Bronchial epithelial cell (primary cell): ENCODE results near the gene MLXIPL. TPM values are rescaled to one million over a fixed set of nuclear protein-coding genes. Genes with fewer than 3 reads are reported as not detected.
"Not testable (repeated sequence)": the region's sequence is repeated elsewhere in the genome, so short reads cannot be mapped to it uniquely, and the experiment has no call there.

Experiments used
- DNase-seq: peaks from one replicate; pipeline ENCODE4 v3.0.0-alpha.2; 2010; ENCODE audit warnings: low read depth
- FAIRE-seq: peaks from 2 replicates; lab custom pipeline; 2011; peaks lifted over from hg19 to GRCh38; lab: Jason Lieb, UNC
- H3K27me3 ChIP-seq: 2 replicates; pipeline ENCODE4 v1.5.1; 2011; ENCODE audit warnings: low read length; ENCODE audit not compliant: control insufficient read depth, insufficient read depth
- H3K36me3 ChIP-seq: 2 replicates; pipeline ENCODE4 v1.5.1; 2011; ENCODE audit warnings: low read length; ENCODE audit not compliant: control insufficient read depth, insufficient read depth
- H3K4me3 ChIP-seq: 2 replicates; pipeline ENCODE4 v1.5.1; 2011; ENCODE audit warnings: mild to moderate bottlenecking, low read depth, low read length, control low read depth
- CTCF ChIP-seq: IDR thresholded peaks from 2 replicates; pipeline ENCODE4 v1.5.1; 2011; ENCODE audit warnings: mild to moderate bottlenecking, moderate library complexity, low read length, control low read depth, inconsistent platforms; ENCODE audit not compliant: insufficient read depth, severe bottlenecking
- total RNA-seq: library from RNA; depleted of rRNA; stranded (reverse); fragments of >200 nt; gene quantifications from 2 replicates; pipeline ENCODE4 v1.2.1, GENCODE V29; 2014

MLXIPL gene
- total RNA-seq, 1 donor from 2014 or later, result not detected

GRCh38 chr7:73595358-73595757, 29.0 kb downstream of the MLXIPL start:
- no peak for DNase-seq
- no peak for FAIRE-seq
- H3K27me3 ChIP-seq, result peaks cover 3% of the 10 kb centered on the region
- H3K36me3 ChIP-seq, result no peaks in the 10 kb centered on the region
- no peak for TF ChIP-seq CTCF
- H3K4me3 ChIP-seq, result no peak overlapping the region

GRCh38 chr7:73593207-73594045, 30.9 kb downstream of the MLXIPL start:
- no peak for TF ChIP-seq CTCF

GRCh38 chr7:73586911-73587310, 37.4 kb downstream of the MLXIPL start:
- TF ChIP-seq CTCF, result no peak
- no peaks in the 10 kb centered on the region for H3K27me3 ChIP-seq
- H3K36me3 ChIP-seq, result no peaks in the 10 kb centered on the region
- DNase-seq, result no peak
- no peak for FAIRE-seq
- no peak overlapping the region for H3K4me3 ChIP-seq

More at GRCh38 chr7:73593207-73594045, 30.9 kb downstream of the MLXIPL start:
- no peak for DNase-seq
- H3K36me3 ChIP-seq, result no peaks in the 10 kb centered on the region
- peaks cover 3% of the 10 kb centered on the region for H3K27me3 ChIP-seq
- H3K4me3 ChIP-seq, result no peak overlapping the region
- no peak for FAIRE-seq

- DNase-seq, result no peak
- no peaks in the 10 kb centered on the region for H3K36me3 ChIP-seq
- no peak for TF ChIP-seq CTCF
- H3K27me3 ChIP-seq, result no peaks in the 10 kb centered on the region
- no peak overlapping the region for H3K4me3 ChIP-seq
- FAIRE-seq, result no peak
Observed at GRCh38 chr7:73585196-73585595, 39.1 kb downstream of the MLXIPL start.

- H3K27me3 ChIP-seq, result no peaks in the 10 kb centered on the region
- TF ChIP-seq CTCF, result no peak
- FAIRE-seq, result no peak
Observed at GRCh38 chr7:73582664-73583202, 41.6 kb downstream of the MLXIPL start.

GRCh38 chr7:73581006-73581405, 43.3 kb downstream of the MLXIPL start:
- not testable (repeated sequence) for DNase-seq, H3K27me3 ChIP-seq, H3K4me3 ChIP-seq, H3K36me3 ChIP-seq, FAIRE-seq

More at GRCh38 chr7:73582664-73583202, 41.6 kb downstream of the MLXIPL start:
- DNase-seq, result no peak
- H3K36me3 ChIP-seq, result no peaks in the 10 kb centered on the region
- H3K4me3 ChIP-seq, result no peak overlapping the region
